ENCODE results near the gene NPAS4.

The NPAS4 gene

GRCh38 chr11:66475349-66476172, 54.7 kb downstream of the NPAS4 start:
- DNase-seq: no peak

Data from amygdala (tissue), 56 donors.